ENCODE data around the gene PRSS8.

Gene PRSS8

DNA sequence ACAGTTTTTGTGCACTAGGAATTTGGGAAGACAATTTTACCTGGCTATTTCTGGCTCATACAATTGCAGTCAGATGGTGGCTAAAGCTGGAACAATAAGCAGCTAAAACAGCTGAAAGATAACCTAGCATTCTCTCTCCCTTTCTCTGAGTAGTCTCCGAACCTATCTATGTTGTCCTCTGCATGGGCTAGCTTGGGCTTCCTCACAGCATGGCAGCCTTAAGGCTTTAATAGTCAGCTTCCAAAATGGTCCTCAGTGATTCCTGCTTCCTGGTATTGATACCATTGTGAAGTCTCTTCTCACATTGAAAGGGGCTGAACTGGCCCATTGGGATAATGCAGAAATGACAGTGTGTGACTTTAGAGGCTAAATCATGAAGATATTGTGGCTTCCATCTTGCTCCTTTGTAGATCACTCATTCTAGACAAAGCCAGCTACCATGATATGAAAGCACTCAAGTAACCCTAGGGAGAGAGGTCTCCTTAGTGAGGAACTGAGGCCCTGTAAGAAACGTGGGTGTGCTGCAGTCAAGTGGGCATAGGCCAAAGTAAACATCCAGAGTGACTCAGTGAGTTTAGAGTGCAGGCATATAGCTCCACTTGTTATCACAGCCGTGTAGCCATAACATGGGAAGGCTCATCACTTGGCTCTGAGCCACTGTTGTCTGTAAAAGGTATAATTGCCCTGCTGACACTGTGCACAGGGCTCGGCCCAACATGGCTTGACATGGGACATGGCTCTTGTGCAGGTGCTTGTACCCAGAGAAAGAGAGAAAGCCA lies 35.5 kb downstream of the PRSS8 start:
- DNase-seq, result no peak

DNA sequence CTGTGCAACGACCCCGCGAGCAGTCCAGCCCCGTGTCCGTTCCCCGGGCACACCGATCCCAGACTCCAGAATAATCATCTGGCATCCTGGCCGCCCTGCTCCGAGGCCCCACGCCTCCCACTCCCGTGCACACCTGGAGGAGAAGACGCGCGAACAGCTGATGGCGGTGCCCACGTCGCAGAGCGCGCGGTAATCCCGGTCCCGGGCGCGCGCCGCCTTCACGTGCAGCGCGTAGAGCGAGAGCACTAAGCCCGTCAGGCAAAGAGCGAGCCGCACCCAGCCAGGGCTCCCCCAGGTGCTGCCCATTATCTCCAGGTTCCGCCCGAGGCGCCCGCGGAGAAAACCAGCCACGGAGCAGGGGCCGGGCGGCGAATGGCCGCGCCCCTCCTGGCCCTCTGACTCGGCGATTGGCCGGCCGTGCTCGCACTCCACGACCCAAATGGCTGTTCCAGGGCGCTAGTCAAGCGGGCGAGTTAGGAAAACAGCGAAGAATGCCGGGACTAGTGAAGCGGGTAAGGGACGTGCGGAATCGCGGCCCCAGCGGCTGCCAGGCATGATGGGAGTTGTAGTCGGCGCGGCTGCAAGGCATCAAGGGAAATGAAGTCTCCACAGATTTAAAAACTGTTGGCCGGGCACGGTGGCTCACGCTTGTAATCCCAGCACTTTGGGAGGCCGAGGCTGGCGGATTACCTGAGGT lies 41.0 kb downstream of the PRSS8 start, which contains the start of gene VKORC1:
Gene VKORC1 (minus strand): TSS at position 374 of the 697 bp plus-strand sequence. CDS start 68 bp downstream, at position 306.
- peak; percentile 98 for DNase-seq

DNA sequence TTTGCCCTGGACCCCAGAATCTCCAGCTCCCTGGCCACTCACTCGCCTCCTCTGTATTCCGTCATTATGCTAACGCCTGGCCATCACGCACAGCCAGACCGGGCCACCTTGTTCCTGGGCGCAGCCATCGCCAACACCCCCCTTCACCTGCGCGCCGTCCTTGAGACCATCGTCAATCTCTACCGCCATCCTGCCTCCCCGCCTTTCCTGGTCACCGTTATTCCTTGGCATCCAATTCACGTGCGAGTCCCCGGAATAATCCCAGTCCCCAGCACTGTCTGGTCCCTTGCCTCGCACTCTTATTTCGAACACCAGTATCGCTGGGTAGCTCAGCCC lies 41.5 kb downstream of the PRSS8 start:
- peak; percentile 36 for DNase-seq

- DNase-seq, result no peak
Observed at GRCh38 chr16:31093132-31093703, 42.3 kb downstream of the PRSS8 start.

DNA sequence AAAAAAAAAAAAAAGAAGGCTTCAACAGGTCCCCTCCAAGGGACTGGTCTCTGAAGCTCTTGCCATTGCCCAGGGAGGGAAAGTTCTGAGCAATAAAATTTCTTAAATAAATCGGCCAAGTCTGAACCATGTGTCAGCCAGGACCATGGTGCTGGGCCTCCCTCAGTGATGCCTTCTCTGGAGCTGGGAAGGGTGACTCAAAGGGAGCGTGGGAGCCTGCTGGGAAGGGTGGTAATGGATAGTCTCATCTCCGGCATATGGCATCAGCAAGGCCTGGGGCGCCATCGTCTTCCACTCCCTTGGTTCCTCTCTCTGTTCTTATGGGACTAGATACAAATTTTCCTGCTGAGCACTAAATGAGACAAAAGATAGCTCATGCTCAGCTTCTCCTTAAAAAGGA lies 43.2 kb downstream of the PRSS8 start:
- no peak for DNase-seq

GRCh38 chr16:31090540-31090939 lies 45.0 kb downstream of the PRSS8 start:
- no peak for DNase-seq

GRCh38 chr16:31089199-31089598 lies 46.3 kb downstream of the PRSS8 start:
- no peak for DNase-seq

DNA sequence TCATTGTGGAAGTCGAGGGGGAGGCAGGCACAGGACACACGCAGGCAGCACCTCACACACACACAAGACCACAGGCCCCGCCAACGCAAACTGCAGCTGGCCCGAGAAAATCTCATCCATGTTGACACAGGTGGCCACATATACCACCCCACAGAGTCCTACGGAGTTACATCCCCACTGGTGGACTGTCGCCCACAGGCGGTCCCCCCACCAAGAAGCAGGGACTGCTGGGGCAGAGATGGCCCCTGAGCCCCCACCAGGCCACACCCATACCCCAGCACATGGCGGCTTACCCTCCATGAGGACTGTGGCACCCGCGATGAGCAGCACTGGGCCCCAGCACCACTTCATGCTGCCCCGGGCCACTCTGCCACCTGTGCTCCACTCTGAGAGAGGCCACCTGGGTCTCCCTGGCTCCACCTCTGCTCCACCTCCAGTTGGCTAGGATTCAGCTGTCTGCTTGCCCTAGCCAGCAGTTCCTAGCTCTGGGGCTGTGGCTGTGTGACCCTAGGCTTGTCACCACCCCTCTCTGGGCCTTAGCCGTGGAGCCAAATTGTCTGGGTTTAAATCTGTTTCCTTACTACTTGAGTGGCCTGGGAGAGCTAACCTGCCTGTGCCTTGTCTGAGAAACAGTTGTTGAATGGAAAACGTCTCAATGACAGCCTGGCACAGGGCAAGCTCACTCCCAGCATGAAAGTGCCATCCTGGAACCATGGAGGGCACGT lies 46.9 kb downstream of the PRSS8 start, which contains the start of gene PRSS53:
Gene PRSS53 (minus strand): TSS at position 485 of the 725 bp plus-strand sequence. CDS start 134 bp downstream, at position 351.
- DNase-seq, result no peak

DNA sequence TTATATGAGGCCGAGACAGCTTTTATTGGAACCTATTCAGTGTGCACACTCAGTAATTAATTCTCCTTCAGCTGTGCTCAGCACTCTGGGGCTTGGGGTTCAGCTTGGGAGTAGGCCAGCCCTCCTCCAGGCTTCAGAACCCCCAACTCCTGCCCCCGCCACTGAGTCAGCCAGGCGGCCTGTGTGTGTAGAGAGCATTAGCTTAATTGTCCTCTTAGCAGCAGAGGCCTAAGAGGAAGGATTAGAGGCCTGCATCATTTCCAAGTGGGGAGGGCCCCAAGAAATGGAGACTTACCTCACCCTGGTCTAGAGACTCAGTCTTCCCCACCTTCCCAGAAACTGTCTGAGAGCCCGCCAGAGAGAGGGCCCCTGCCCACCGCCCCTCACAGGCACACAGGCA lies 47.6 kb downstream of the PRSS8 start:
- no peak for DNase-seq

DNA sequence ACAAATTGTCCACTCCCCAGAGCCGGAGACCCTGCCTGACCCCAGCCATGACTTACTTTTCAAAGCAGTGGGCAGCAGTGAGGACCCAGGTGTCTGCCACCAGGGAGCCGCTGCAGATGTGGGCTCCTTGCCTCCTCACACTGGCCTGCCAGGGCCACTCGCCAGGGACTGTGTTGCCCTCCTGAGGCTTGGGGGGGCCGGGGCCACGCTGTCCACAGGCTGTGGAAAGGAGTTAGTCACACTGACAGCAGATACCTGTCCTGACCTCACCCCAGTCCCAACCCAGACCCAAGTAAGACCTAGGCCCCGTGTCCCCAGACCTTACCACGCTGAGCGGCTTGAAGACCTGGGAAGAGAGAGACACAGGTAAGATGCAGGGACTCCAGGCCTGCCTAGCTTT lies 48.0 kb downstream of the PRSS8 start:
- no peak for DNase-seq

- no peak for DNase-seq
Observed at GRCh38 chr16:31086629-31086906, 49.0 kb downstream of the PRSS8 start.

GRCh38 chr16:31085873-31086628 lies 49.5 kb downstream of the PRSS8 start:
- no peak for DNase-seq

DNA sequence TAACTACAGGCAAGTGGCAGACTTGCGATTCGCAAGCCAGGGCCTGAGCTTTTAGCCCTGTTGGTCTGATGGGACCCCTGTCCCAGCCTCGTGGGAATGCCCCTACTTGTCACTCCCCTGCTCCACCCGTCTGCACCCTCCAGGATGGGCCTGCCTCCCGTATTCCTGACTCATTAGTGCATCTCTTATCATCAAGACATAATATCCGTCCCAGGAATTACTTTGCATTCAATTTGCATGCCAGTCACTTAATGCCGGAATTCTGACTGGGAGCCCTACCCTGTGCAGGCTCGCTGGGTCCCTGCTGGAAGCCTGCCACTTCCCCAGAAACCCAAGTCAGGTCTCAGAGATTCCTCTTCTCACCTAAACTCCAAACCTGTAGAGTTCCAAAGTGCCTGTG lies 50.1 kb downstream of the PRSS8 start:
- DNase-seq, result no peak

- no peak for DNase-seq
Observed at GRCh38 chr16:31084584-31085302, 50.8 kb downstream of the PRSS8 start.

GRCh38 chr16:31083981-31084380 lies 51.5 kb downstream of the PRSS8 start:
- DNase-seq, result no peak

DNA sequence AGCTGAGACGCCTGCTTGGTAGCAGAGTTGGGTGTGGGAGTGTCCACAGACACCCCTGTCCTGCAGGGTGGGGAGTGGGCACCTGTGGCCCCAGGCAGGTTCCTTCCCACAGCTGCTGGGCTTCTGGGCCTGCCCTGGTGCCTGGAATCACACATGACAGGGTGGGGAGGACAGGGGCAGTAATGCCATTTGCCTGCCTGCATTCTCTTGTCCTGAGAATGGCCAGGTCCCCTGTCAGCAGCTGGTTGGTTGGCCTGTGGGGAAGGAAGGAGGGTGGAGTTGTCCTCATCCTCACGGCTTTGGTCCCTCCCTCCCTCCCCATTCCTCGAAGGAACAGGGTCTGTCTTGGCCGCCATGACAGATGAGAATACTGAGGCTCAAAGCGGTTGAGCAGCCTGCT lies 52.0 kb downstream of the PRSS8 start:
- no peak for DNase-seq

DNA sequence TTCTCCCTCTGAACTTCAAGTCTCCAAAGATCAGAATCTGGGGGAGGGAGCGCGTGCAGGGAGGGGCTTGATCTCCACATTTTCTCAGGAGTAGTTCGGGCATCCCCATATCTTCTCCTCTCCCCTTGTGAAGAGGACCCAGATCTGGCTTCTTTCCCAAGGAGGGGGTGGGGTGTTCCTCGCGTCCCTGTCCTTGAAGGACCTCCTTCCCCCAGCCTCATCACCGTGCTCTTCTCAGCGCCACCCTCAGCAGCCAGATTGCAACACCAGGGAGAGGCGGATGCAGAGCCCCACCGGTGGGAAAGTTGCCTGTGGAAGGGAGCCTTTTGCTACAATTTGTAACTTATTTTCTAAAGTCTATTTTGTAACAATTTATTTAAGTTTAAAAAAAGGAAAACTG lies 52.4 kb downstream of the PRSS8 start:
- DNase-seq, result no peak

DNA sequence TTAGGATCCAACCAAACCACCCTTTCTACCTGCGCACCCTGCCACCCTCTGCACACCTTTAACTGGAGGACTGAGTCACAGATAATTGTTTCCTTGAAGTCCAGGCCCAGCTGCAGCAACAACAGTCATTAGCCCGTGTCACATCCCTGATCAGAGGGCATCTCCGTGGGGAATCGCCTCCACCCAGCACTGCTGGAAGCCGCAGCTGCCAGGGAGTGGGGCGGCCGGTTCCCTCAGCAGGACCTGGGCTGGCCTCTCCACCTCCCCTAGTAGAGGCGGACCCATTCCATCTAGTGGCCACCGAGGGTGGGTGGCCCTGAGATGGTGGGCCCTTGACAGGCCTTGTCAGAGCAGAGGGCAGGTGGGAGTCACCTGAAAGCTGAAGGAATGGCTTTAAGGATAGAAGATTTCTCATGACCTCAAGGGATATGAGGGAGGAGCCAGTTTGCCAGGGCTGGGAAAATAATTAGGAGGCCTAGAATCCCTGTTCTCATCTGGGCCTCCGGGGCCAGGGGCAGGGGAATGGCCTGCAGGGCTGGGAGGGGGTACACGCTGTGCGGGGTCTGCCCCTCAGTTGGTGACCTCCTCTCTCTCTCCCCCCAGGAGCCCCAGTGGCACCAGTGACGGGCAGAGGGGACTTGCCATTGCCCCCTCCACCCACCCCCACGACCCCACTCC lies 53.0 kb downstream of the PRSS8 start:
- no peak for DNase-seq

All from NCI-H510A treated with DMSO at 0.1 percent for 48 hours (cell line).